ENCODE measurements around the gene DEDD2.

GRCh38 chr19:42152910-42153671 is 64.4 kb downstream of the DEDD2 start:
- TF ChIP-seq CTCF (IDR thresholded peaks at IDR 0.05 in 2 of 3, conservative IDR thresholded peaks at IDR 0.05 in 1 of 3; ENCODE audit: control insufficient read depth in 2 of 3, extremely low read depth in 1 of 3, insufficient read depth in 1 of 3, low read depth in 3 of 3, low read length in 3 of 3) (no peak), SREBF2 (IDR thresholded peaks at IDR 0.05; ENCODE audit: low read length) (no peak), SP1 (IDR thresholded peaks at IDR 0.05; ENCODE audit: low read depth, low read length) (no peak), CREM (IDR thresholded peaks at IDR 0.05; ENCODE audit: low read depth) (no peak), MTA3 (IDR thresholded peaks at IDR 0.05; ENCODE audit: borderline replicate concordance, low read length) (no peak), NR2C1 (IDR thresholded peaks at IDR 0.05) (no peak), NFYB (IDR thresholded peaks at IDR 0.05; ENCODE audit: insufficient read depth, low read depth, low read length) (no peak), CHD2 (IDR thresholded peaks at IDR 0.05; ENCODE audit: borderline replicate concordance, low read depth, low read length) (no peak)

Measured in GM12878 (cell line).